ENCODE data around the gene RASA2.

Gene RASA2

GRCh38 chr3:141553055-141553454 lies 66.2 kb downstream of the RASA2 start:
- Histone ChIP-seq H3K9me2 (replicated peaks; ENCODE audit: insufficient read depth, low read length) (no peaks in the 10 kb centered on the region), H3K79me2 (ENCODE audit: low read length) (peaks cover 40% of the 10 kb centered on the region), H3K4me3 (ENCODE audit: low read length) (no peak overlapping the region), H3K4me1 (ENCODE audit: low read length) (no peaks in the 10 kb centered on the region), H3F3A (ENCODE audit: insufficient read depth, low read length) (peaks cover 4% of the 10 kb centered on the region; the same call in 1 of the 2 replicates), H2AFZ (ENCODE audit: low read length) (no peak overlapping the region), H3K27ac (ENCODE audit: low read length) (no peak overlapping the region), H3K36me3 (replicated peaks; ENCODE audit: insufficient read depth, low read length) (peaks cover 2% of the 10 kb centered on the region; the same call in 1 of the 2 replicates), H3K27me3 (replicated peaks; ENCODE audit: insufficient read depth, low read length) (no peaks in the 10 kb centered on the region), H3K9me3 (replicated peaks; ENCODE audit: insufficient read depth, low read length) (no peaks in the 10 kb centered on the region), H4K20me1 (ENCODE audit: insufficient read depth, low read length) (peaks cover 1% of the 10 kb centered on the region), H3K9ac (ENCODE audit: low read length) (no peak overlapping the region), H3K4me2 (ENCODE audit: low read depth, low read length) (no peak overlapping the region)
- DNase-seq: no peak
- TF ChIP-seq EZH2phosphoT487 (IDR thresholded peaks at IDR 0.05; ENCODE audit: low read length): no peak
- TF ChIP-seq CTCF (IDR thresholded peaks at IDR 0.05; ENCODE audit: low read length): no peak
- TF ChIP-seq EZH2 (optimal IDR thresholded peaks at IDR 0.05; ENCODE audit: low read depth, low read length): no peak

- no peaks in the 10 kb centered on the region for H3K27me3 ChIP-seq (replicated peaks; ENCODE audit: insufficient read depth, low read length)
- no peak overlapping the region for H3K9ac ChIP-seq (ENCODE audit: low read length)
- no peaks in the 10 kb centered on the region for H3K9me3 ChIP-seq (replicated peaks; ENCODE audit: insufficient read depth, low read length)
- peaks cover 16% of the 10 kb centered on the region for H3K79me2 ChIP-seq (ENCODE audit: low read length)
- peaks cover 3% of the 10 kb centered on the region; the same call in 1 of the 2 replicates for H3K36me3 ChIP-seq (replicated peaks; ENCODE audit: insufficient read depth, low read length)
- no peaks in the 10 kb centered on the region for H3K9me2 ChIP-seq (replicated peaks; ENCODE audit: insufficient read depth, low read length)
- no peaks in the 10 kb centered on the region for H3K4me1 ChIP-seq (ENCODE audit: low read length)
- no peak overlapping the region for H3K4me2 ChIP-seq (ENCODE audit: low read depth, low read length)
- H2AFZ ChIP-seq (ENCODE audit: low read length): no peak overlapping the region
- H3K27ac ChIP-seq (ENCODE audit: low read length): no peak overlapping the region
- DNase-seq: no peak
- no peak for TF ChIP-seq EZH2phosphoT487 (IDR thresholded peaks at IDR 0.05; ENCODE audit: low read length)
- TF ChIP-seq CTCF (IDR thresholded peaks at IDR 0.05; ENCODE audit: low read length): no peak
- TF ChIP-seq EZH2 (optimal IDR thresholded peaks at IDR 0.05; ENCODE audit: low read depth, low read length): no peak
- no peak overlapping the region for H3K4me3 ChIP-seq (ENCODE audit: low read length)
- no peaks in the 10 kb centered on the region; the same call in 1 of the 2 replicates for H4K20me1 ChIP-seq (ENCODE audit: insufficient read depth, low read length)
- peaks cover 22% of the 10 kb centered on the region for H3F3A ChIP-seq (ENCODE audit: insufficient read depth, low read length)
Observed at GRCh38 chr3:141556034-141556433, 69.2 kb downstream of the RASA2 start.

GRCh38 chr3:141557961-141558706 lies 71.3 kb downstream of the RASA2 start:
- Histone ChIP-seq H3K9me2 (replicated peaks; ENCODE audit: insufficient read depth, low read length) (no peaks in the 10 kb centered on the region), H3K9ac (ENCODE audit: low read length) (no peak overlapping the region), H3K27ac (ENCODE audit: low read length) (no peak overlapping the region), H3K27me3 (replicated peaks; ENCODE audit: insufficient read depth, low read length) (no peaks in the 10 kb centered on the region), H3F3A (ENCODE audit: insufficient read depth, low read length) (peaks cover 25% of the 10 kb centered on the region), H3K9me3 (replicated peaks; ENCODE audit: insufficient read depth, low read length) (no peaks in the 10 kb centered on the region), H3K79me2 (ENCODE audit: low read length) (peaks cover 6% of the 10 kb centered on the region; the same call in 1 of the 2 replicates), H3K4me1 (ENCODE audit: low read length) (no peaks in the 10 kb centered on the region), H4K20me1 (ENCODE audit: insufficient read depth, low read length) (no peaks in the 10 kb centered on the region; the same call in 1 of the 2 replicates), H3K36me3 (replicated peaks; ENCODE audit: insufficient read depth, low read length) (peaks cover 3% of the 10 kb centered on the region; the same call in 1 of the 2 replicates), H3K4me2 (ENCODE audit: low read depth, low read length) (no peak overlapping the region), H3K4me3 (ENCODE audit: low read length) (no peak overlapping the region), H2AFZ (ENCODE audit: low read length) (no peak overlapping the region)
- TF ChIP-seq EZH2 (optimal IDR thresholded peaks at IDR 0.05; ENCODE audit: low read depth, low read length) (no peak), EZH2phosphoT487 (IDR thresholded peaks at IDR 0.05; ENCODE audit: low read length) (no peak), CTCF (IDR thresholded peaks at IDR 0.05; ENCODE audit: low read length) (no peak)
- DNase-seq: no peak
